G401.6 (cell line): ENCODE measurements around the gene ANKRD9.

ENCODE experiments used
- FAIRE-seq: peaks from 2 replicates; lab custom pipeline; 2012; peaks lifted over from hg19 to GRCh38; lab: Jason Lieb, UNC

ANKRD9 gene

DNA sequence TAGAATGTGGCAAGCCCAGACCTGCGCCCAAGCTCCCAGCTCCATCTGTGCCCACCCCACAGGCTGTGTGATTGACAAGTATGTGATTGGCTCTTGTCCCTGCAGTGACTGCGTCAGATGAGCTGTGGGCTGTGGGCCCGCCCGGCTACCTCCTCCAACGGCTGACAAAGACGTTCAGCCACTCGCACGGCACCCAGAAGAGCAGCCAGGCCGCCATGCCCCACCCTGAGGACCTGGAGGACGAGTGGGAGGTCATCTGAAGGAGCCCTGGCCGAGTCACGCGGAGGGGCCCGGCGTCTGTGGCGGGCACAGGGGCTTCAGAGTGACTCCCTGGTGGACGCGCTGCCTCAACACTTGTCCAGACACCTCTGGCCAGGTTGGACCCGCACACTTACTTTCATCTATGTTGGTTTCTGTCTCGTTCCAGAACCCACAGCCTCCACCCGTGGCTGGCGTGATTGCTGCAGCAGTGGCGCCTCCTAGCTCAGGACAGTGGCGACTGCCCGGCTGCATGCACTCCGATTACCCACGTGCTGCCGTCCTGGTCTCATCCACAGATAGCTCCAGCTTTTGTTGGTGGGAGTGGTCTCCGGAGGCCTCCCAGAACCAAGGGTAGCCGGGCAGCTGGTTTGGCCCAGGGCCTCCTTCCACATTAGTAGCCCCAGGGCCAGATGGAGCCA, 11.4 kb downstream of the ANKRD9 start:
- no peak for FAIRE-seq

DNA sequence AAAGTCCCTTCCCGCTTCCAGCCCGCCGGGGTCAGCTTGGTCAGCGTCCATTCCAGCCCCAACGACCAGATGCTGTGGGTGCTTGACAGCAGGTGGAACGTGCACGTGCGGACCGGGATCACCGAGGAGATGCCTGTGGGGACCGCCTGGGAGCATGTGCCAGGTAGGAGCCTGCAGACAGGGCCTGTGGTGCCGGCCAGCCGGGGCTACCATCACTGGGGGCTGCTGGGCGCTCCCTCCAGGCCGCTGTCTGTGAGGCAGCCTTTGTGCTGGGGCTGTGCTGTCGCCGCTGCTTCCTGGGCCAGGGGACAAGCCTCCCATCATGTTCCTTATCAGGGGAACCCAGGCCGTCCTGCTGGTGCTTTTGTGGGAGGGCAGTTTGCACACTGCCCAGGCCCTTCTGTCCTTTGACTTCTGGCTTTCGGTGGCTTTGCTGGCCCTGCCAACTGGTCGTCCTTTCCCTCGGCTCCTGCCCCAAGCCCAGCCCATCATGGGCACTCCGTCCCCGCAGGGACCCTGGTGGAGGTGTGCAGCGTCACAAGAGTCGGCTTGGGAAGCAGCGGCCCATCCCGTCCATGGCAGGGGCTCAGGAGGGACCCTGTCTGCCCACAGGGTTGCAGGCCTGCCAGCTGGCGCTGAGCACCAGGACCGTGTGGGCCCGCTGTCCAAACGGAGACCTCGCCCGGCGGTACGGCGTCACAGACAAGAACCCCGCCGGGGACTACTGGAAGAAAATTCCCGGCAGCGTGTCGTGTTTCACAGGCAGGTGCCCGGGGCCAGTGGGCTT, 12.4 kb downstream of the ANKRD9 start:
- FAIRE-seq = no peak

DNA sequence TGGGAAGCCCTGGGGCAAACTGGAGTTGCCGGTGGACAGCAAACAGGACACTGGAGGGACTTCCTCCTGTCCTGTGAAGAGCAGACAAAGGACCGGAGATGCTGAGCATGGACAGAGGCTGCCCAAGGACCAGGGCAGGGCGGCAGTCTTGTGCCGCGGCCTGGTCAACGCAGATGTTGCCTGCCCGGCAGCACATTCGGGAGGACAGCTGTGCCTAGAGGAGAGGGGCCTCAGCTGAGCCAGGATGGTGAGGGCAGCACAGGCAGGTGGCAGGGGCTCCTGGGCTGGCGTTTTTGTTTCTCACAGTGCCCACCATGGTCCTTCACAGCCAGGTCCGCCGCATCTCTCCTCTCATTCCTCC, 13.3 kb downstream of the ANKRD9 start:
- no peak for FAIRE-seq

GRCh38 chr14:102495491-102496330, 13.9 kb downstream of the ANKRD9 start:
- FAIRE-seq = no peak

DNA sequence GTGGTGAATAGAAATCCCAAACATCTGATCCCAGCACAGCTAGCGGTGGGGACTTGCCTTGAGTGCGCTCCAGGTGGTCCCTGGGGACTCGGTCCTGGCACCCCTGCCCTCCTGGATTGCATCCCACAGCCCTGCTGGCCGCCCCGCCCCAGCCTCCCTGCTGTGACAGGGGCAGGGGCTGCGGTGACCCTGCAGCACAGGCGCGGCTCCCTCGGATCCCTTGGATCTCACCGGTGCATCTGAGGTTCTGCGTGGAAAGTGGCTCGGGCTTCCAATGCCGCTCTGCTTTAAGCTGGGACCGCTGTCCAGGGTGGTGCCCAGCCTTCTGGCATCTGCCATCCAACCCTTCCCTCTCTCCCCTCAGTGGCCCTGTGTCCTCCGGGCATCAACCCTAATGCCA, 16.0 kb downstream of the ANKRD9 start:
- FAIRE-seq = no peak

DNA sequence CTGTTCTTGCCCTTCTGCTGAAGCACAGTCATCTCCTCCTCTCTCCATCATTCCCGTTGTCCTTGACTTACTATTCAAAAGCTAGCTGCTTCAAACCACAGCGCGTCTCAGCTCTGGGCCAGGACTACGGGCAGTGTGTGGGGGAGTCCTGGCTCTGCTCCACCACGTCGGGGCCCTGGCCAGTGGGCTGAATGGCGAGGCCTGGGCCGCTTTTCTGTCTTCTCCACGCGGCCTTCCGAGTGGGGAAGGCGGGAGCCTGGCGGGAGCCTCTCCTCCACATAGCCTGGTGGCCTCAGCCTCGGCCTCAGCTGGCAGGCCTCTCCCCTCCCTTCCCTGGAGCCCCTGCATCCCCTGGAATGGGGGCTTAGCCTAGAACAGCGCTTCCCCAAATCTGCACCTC, 16.5 kb downstream of the ANKRD9 start:
- no peak for FAIRE-seq

DNA sequence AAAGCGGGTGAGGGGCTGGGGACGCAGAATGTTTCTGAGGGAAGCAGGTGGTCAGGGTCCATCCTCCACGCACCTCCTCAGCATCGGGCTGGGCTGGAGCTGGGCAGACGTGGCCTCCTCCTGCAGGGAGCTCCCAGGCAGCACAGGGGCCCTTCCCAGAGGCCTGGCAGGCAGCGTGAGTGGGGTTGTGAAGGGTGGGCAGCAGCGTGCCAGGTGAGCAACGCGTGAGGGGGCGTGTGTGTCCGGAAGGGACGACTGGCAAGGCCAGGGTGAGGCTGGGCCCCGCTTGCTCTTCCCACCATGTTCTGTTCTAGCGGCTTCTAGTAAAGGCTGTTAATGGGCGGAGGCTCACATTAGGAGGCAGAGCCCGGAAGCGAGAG, 17.1 kb downstream of the ANKRD9 start:
- FAIRE-seq = no peak

GRCh38 chr14:102491786-102492530, 17.6 kb downstream of the ANKRD9 start:
- FAIRE-seq = no peak

DNA sequence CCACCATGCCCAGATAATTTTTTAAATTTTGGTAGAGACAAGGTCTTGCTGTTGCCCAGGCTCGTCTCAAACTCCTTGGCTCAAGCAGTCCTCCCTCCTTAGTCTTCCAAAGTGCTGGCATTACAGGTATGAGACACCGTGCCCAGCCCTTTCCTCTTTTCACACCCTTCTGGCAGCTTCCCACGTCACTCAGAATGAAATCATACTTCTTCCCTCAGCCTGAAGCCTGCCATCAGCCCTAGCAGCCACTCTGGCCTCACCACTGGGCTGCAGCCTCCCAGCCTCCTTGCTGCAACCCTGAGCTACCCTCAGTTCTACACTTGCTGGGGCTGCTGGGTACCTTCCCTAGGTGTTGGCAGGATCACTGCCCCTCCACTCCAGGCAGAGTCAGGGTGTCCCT, 18.2 kb downstream of the ANKRD9 start:
- no peak for FAIRE-seq

DNA sequence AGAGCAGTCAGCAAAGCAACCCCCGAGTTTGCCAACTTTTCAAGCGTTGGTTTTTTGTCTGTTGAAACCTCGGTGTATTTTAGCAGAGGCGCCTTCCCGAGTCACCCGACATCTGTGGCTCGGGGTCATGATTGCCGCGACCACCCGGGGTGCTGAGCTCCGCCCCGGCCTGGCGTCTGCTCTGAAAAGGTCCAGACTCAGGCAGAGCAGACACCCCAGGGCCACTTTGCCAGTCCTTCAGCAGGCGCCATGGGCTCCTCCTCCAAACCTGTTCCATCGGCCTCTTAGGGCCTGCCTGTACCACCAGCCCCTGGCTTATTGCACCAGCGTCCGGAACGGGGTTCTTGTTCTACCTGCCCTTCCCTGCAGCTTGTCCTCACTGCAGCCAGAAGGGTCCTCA, 19.1 kb downstream of the ANKRD9 start:
- FAIRE-seq = no peak

- no peak for FAIRE-seq
Measured at GRCh38 chr14:102487204-102487577, 22.4 kb downstream of the ANKRD9 start.

DNA sequence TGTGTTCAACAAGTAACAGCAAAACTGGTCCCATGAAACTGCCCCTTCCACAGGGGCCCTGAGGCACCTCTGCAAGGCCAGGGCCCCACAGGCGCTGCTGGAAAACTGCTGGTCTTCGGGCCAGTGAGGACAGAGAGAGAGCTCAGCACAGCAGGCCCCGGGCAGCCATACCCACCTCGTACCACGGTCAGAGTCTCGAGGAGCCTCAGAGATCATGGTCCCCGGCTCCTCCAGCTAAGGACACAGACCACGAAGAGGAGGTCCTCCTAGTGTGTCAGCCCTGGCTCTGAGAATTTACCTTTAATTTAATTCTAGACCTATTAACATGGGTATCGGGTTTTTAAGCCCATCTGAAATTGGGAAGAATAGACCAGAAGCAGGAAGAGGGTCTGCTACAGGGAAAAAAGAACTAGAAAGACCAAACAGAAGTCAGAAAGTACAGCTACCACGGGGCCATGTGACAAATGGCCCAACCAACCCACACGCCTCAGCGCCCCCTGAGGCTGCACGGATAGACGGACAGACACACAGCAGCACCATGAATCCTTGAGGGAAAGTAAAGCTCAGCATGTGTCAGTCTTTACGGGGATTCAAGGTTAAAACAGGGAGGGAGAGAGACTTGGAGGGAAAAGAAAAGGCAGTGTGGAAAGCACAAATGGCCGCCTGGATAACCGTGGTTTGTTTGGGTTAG, 22.9 kb downstream of the ANKRD9 start:
- no peak for FAIRE-seq

DNA sequence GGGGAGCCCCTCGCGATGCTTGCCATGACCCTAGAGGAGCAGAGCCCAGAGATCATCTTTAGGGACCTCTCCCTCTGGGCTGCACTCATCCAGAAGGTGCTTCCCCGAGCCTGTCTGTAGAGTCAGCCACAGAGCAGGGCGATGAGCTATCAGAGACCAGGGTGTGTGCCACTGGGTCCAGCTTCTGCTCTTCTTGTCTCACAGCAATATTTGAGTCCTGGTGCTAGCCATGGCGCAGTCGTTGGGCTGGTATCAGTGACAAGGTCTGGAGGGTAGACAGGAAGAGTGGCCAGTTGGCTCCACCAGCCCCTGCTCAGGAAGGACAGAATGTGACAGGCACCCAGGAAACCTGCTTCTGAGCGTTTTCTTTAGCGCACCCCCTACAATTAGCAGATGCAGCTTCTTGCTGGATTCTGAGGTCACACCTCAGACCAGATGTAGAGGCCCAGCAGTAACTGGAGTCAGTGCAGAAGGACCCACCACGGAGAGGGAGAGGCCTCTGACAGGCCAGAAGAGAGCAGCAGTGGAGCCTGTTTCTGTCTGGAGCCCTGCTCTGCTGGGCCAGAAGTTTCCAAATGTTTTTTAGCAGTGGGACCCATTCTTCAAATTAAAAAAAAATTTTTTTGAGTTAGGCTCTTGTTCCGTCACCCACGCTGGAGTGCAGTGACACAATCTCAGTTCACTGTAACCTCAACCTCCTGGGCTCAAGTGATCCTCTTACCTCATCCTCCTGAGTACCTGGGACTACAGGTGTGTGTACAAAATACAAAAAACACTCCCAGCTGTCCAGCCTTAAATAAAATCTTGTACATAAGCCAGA, 23.7 kb downstream of the ANKRD9 start:
- FAIRE-seq = no peak

DNA sequence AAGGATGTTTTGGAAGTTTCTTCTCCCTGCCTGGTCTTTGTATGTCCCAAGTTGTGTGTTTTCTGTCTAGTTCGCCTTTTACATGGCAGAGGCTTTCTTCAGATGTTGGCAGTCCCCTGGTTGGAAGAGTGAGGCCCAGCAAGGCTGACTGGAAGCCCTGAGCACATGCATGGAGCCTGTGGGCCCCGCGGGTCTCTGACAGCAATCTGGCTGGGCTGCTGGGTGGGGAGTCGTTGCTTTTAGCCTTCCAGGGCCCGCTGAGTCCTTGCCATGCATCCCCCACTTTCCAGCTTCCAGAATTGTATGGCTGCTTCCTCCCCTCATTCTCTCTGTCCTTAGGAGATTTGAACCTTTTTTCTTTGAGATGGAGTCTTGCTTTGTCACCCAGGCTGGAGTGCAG, 25.3 kb downstream of the ANKRD9 start:
- no peak for FAIRE-seq

- FAIRE-seq = no peak
Measured at GRCh38 chr14:102481791-102482238, 27.8 kb downstream of the ANKRD9 start.

DNA sequence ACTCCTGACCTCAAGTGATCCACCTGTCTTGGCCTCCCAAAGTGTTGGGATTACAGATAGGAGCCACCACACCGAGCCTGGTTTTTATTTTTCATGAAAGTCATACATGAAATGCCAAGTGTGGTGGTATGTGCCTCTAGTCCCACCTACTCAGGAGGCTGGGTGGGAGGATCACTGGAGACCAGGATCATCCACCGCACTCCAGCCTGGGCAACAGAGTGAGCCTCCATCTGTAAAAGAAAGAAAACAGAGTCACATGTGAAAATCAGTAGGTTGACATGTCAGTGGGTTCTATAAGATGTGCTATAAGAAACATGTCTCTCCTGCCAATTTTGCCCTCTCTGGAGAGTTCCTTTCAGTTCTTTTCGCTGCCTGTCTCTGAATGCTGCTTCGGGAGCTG, 28.2 kb downstream of the ANKRD9 start:
- FAIRE-seq = no peak

GRCh38 chr14:102479777-102480176, 29.8 kb downstream of the ANKRD9 start:
- no peak for FAIRE-seq

DNA sequence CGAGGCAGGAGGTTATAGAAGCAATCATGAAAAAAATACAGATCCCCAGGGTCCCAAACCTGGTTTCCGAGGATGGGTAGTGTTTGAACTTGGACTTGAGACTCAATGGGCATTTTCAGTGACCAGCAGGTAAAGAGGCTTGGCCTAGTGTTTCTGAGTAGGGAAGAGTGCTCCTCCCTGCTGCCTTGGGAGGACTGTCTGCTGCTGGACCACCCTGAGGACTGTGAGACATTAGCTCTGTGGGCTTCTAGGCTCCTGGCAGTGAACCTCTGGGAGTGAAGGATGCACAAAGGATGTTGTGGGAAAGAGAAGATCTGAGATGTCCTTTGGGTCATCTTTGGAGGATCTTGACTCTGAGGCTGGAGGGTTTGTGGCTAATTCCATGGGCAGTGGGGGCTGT, 30.5 kb downstream of the ANKRD9 start:
- FAIRE-seq = no peak

- no peak for FAIRE-seq
Measured at GRCh38 chr14:102474934-102475333, 34.6 kb downstream of the ANKRD9 start.

GRCh38 chr14:102473559-102473958, 36.0 kb downstream of the ANKRD9 start:
- FAIRE-seq = no peak

- FAIRE-seq = no peak
Measured at GRCh38 chr14:102472791-102473150, 36.8 kb downstream of the ANKRD9 start.
